GM23338 (cell line): ENCODE results near the gene SLC2A13.

ENCODE experiments used
- CTCF ChIP-seq, 2 experiments: fragments of 200-600 bp in 1 of 2; sonication (generic) in 1 of 2; conservative IDR thresholded peaks; 2 replicates each; pipeline versions ENCODE4 v1.5.1 to v1.6.1; 2016 to 2017; ENCODE audit warnings: antibody characterized with exemption in 2 of 2, low read depth in 2 of 2, mild to moderate bottlenecking in 2 of 2, moderate library complexity in 1 of 2
- ETS1 ChIP-seq: IDR thresholded peaks from 2 replicates; pipeline ENCODE4 v1.6.1; 2016; ENCODE audit warnings: antibody characterized with exemption
- EZH2 ChIP-seq: fragments of 200-600 bp; sonication (generic); IDR thresholded peaks from one replicate; pipeline ENCODE4 v1.8.0; 2017; ENCODE audit warnings: antibody characterized with exemption, mild to moderate bottlenecking, low read depth; ENCODE audit not compliant: unreplicated experiment
- EZH2phosphoT487 ChIP-seq: fragments of 200-600 bp; sonication (generic); IDR thresholded peaks from one replicate; pipeline ENCODE4 v1.8.1; 2018; ENCODE audit warnings: antibody characterized with exemption; ENCODE audit not compliant: unreplicated experiment
- JUNB ChIP-seq: IDR thresholded peaks from one replicate; pipeline ENCODE4 v1.6.1; 2016; ENCODE audit warnings: antibody characterized with exemption; ENCODE audit not compliant: unreplicated experiment
- POLR2AphosphoS5 ChIP-seq: IDR thresholded peaks from 2 replicates; pipeline ENCODE4 v1.6.1; 2016; ENCODE audit warnings: antibody characterized with exemption, low read depth
- REST ChIP-seq: IDR thresholded peaks from one replicate; pipeline ENCODE4 v1.6.1; 2018; ENCODE audit warnings: antibody characterized with exemption; ENCODE audit not compliant: unreplicated experiment
- ZNF331 ChIP-seq: fragments of 250-450 bp; sonication (Bioruptor Pico); IDR thresholded peaks from 2 replicates; pipeline ENCODE4 v1.5.0; 2020; ENCODE audit warnings: low read depth, mild to moderate bottlenecking, moderate library complexity

DNA sequence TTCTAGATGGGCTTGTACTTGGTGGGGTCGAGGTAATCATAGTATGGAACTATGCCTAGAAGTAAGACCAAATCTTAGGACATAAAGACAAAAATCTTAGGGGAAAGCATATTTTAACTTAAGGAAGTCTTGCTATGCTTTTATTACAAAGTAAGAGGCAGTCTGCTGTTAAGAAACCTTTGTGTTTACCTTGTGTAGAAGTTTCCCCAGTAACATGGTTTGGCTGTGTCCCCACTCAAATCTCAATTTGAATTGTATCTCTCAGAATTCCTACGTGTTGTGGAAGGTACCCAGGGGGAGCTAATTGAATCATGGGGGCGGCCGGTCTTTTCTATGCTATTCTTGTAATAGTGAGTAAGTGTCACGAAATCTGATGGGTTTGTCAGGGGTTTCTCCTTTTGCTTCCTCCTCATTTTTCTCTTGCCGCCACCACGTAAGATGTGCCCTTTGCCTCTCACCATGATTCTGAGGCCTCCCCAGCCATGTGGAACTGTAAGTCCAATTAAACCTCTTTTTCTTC is 323.8 kb downstream of the SLC2A13 start:
- TF ChIP-seq EZH2phosphoT487 = no peak
- no peak for TF ChIP-seq EZH2
- no peak for TF ChIP-seq CTCF (conservative IDR thresholded peaks at IDR 0.05; ENCODE audit: low read depth in 2 of 2)
- no peak for TF ChIP-seq JUNB
- TF ChIP-seq ZNF331 (CRISPR knock-in tag) = no peak
- no peak for TF ChIP-seq POLR2AphosphoS5
- no peak for TF ChIP-seq REST
- no peak for TF ChIP-seq ETS1
